IPS-18c (cell line): Measurements from ENCODE around the gene IGFBP2.

Source experiments
- H3K4me3 ChIP-seq: 2 replicates; pipeline ENCODE4 v1.7.0; 2013; ENCODE audit warnings: low read depth, mild to moderate bottlenecking, low read length, moderate library complexity; ENCODE audit not compliant: insufficient read depth
- H3K9me3 ChIP-seq: one replicate; pipeline ENCODE4 v1.6.1; 2013; ENCODE audit warnings: mild to moderate bottlenecking, low read length, moderate library complexity; ENCODE audit not compliant: control insufficient read depth, insufficient read depth

The IGFBP2 gene

GRCh38 chr2:216701544-216701943 is 68.3 kb downstream of the IGFBP2 start:
- no peaks in the 10 kb centered on the region for H3K9me3 ChIP-seq
- H3K4me3 ChIP-seq, result no peak overlapping the region

DNA sequence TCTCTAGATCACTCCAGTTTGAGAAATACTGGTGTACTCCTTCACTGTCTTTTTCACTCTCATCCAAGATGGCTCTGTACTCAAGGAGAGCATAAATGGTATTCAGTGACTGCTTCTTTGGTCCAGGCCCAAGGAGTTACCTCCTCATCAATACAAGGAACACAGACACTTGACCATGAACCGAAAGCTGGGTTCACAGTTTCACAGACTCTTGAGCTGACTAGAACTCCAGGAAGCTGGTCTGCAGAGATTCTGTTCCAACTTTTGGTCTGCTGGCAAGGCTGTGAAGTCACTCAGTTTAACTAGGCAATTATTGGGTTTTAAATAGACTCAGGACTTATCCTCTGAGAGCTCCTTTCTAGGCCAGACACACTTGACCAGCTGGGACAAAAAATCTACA is 69.5 kb downstream of the IGFBP2 start:
- Histone ChIP-seq H3K4me3 (no peak overlapping the region), H3K9me3 (no peaks in the 10 kb centered on the region)

DNA sequence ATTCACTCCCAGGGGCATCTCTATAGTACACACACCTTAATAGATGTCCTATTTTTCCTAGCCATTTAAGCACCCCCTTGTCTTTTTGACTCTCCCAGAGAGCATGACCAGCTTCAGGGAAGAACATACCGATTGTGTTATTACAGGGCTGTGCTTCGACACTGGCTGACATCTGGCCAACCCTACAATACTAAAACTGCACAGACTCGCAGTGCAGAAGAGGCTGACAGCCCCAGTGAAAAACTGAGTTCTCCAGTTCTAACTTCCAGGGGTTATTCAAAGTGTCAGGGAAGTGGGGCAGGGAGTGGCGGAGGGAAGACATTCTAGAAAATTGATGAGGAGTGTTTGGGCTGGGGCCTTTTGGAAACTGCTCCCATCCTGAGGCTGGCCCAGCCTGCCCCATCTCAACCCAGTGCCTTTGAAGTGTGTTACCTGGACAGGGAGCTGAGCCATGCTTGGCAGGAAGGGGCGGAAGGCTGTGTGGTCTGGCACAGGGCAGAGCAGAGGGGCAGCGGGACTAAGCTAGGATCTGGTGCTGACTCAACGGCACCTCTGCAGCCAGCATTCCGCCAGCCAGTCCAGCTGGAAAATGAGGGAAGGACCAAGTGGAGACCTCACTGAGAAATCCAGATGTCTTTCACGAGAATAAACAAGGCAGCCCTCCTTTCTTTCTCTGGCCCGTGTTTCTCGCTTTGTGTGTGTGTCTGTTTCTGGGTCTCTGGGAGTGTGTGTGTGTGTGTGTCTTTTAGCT is 77.5 kb downstream of the IGFBP2 start:
- no peaks in the 10 kb centered on the region for H3K9me3 ChIP-seq
- no peak overlapping the region for H3K4me3 ChIP-seq

DNA sequence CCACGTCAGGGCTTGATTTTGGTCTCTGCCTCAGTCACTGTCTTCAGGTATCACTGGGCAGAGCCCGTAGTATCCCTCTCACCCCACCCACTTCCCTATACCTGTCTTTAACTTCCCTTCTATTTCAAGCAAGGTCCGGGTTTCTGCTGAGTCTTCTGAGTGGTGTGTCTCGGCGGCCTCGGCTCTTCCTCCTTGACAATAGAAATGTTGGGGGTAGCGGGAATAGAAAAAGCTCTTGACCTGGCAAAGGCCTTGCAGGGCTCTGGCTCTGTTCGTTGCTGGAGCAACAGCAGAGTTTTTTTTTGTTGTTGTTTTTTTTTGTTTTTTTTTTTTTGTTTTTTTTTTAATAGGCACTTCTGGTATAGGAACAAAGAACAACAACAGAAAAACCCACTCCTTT is 78.1 kb downstream of the IGFBP2 start:
- Histone ChIP-seq H3K4me3 (no peak overlapping the region), H3K9me3 (no peaks in the 10 kb centered on the region)

GRCh38 chr2:216713691-216714336 is 80.6 kb downstream of the IGFBP2 start:
- H3K9me3 ChIP-seq, result no peaks in the 10 kb centered on the region
- no peak overlapping the region for H3K4me3 ChIP-seq
